Measurements from ENCODE around the gene KCNH5. TPM values are rescaled to one million over a fixed set of nuclear protein-coding genes. Genes with fewer than 3 reads are reported as not detected.

The KCNH5 gene
- total RNA-seq, 2 experiments from 2014 or later: not detected

DNA sequence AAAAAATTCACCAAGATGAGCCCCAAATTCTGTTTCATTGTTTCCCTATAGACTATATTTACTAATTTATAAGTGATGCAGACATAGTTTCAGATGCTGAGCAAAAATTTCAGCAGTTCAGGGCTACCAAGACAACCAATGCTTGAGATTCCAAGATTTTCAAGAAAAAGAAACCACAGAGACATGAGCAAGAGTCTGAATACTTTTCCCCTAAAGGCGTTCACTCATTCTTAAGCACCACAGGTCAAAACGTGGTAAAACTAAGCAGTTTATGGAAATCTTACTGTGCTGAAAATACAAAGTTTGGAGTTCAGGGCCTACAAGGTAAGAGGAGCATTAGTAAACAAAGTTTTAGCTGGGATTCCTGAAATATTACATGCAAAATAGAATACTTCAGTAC is 221.2 kb downstream of the KCNH5 start:
- no peak overlapping the region for H3K27ac ChIP-seq (ENCODE audit: low read depth, low read length, poor library complexity, severe bottlenecking)
- H3K4me1 ChIP-seq (ENCODE audit: insufficient read depth, low read length, poor library complexity, severe bottlenecking): no peaks in the 10 kb centered on the region
- TF ChIP-seq EZH2phosphoT487 (IDR thresholded peaks at IDR 0.05; ENCODE audit: borderline replicate concordance, low read depth, low read length): no peak
- no peaks in the 10 kb centered on the region for H3K79me2 ChIP-seq (ENCODE audit: insufficient read depth, low read depth, low read length)
- no peak for DNase-seq (ENCODE audit: low spot score)
- no peaks in the 10 kb centered on the region for H4K20me1 ChIP-seq (ENCODE audit: insufficient read depth, low read length)
- no peaks in the 10 kb centered on the region for H3K36me3 ChIP-seq (ENCODE audit: insufficient read depth, low read length)
- H3K9me3 ChIP-seq (ENCODE audit: low read length): no peaks in the 10 kb centered on the region
- no peaks in the 10 kb centered on the region for H3K9me2 ChIP-seq (ENCODE audit: insufficient read depth, low read length)
- BruUV-seq (replicated peaks): no TSS peak
- H2AFZ ChIP-seq (ENCODE audit: low read length): no peak overlapping the region
- H3K4me2 ChIP-seq (ENCODE audit: low read length): no peak overlapping the region
- intact Hi-C loops (cut with micrococcal nuclease; ENCODE audit: unreplicated experiment): no loop called here
- ChIA-PET CTCF (ENCODE audit: unreplicated experiment) (no interaction called here), POLR2A (no interaction called here)
- H3K4me3 ChIP-seq (ENCODE audit: low read depth, low read length, poor library complexity, severe bottlenecking): no peak overlapping the region

- Histone ChIP-seq H4K20me1 (ENCODE audit: insufficient read depth, low read length) (no peaks in the 10 kb centered on the region), H3K4me2 (ENCODE audit: low read length) (no peak overlapping the region), H3K9me3 (ENCODE audit: low read length) (no peaks in the 10 kb centered on the region), H3K9me2 (ENCODE audit: insufficient read depth, low read length) (no peaks in the 10 kb centered on the region), H3K4me1 (ENCODE audit: insufficient read depth, low read length, poor library complexity, severe bottlenecking) (no peaks in the 10 kb centered on the region), H2AFZ (ENCODE audit: low read length) (no peak overlapping the region), H3K4me3 (ENCODE audit: low read depth, low read length, poor library complexity, severe bottlenecking) (no peak overlapping the region), H3K27ac (ENCODE audit: low read depth, low read length, poor library complexity, severe bottlenecking) (no peak overlapping the region), H3K36me3 (ENCODE audit: insufficient read depth, low read length) (no peaks in the 10 kb centered on the region), H3K79me2 (ENCODE audit: insufficient read depth, low read depth, low read length) (no peaks in the 10 kb centered on the region)
- DNase-seq (ENCODE audit: low spot score): no peak
- ChIA-PET CTCF (ENCODE audit: unreplicated experiment) (no interaction called here), POLR2A (no interaction called here)
- TF ChIP-seq CTCF (conservative IDR thresholded peaks at IDR 0.05; ENCODE audit: low read length): no peak
- no peak for TF ChIP-seq EZH2phosphoT487 (IDR thresholded peaks at IDR 0.05; ENCODE audit: borderline replicate concordance, low read depth, low read length)
- intact Hi-C loops (cut with micrococcal nuclease; ENCODE audit: unreplicated experiment): no loop called here
- no TSS peak for BruUV-seq (replicated peaks)
Measured at GRCh38 chr14:62819931-62820330, 225.3 kb downstream of the KCNH5 start.

DNA sequence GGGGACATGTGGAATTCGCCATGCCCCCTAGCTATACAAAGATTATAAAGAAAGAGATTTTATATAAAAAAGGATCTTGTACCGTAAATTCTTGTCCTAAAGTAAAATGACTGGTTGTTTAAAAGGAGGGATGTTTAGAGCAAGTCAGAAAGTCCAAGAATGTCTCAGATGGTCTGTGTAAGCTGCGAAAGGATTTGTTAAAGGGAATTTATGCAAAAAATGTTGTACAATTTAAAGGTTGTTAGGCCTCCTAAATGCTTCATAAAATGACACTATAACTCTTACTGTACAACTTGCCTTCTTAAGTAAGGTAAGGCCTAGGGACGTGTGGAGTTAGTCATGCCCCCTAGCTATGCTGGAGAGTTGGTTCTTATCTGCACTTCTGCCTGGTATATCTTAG is 237.6 kb downstream of the KCNH5 start:
- no TSS peak for BruUV-seq (replicated peaks)
- Histone ChIP-seq H3K4me2 (ENCODE audit: low read length) (no peak overlapping the region), H3K36me3 (ENCODE audit: insufficient read depth, low read length) (no peaks in the 10 kb centered on the region), H2AFZ (ENCODE audit: low read length) (no peak overlapping the region), H4K20me1 (ENCODE audit: insufficient read depth, low read length) (no peaks in the 10 kb centered on the region), H3K4me1 (ENCODE audit: insufficient read depth, low read length, poor library complexity, severe bottlenecking) (no peaks in the 10 kb centered on the region), H3K4me3 (ENCODE audit: low read depth, low read length, poor library complexity, severe bottlenecking) (no peak overlapping the region), H3K79me2 (ENCODE audit: insufficient read depth, low read depth, low read length) (no peaks in the 10 kb centered on the region), H3K27ac (ENCODE audit: low read depth, low read length, poor library complexity, severe bottlenecking) (no peak overlapping the region), H3K9me2 (ENCODE audit: insufficient read depth, low read length) (no peaks in the 10 kb centered on the region), H3K9me3 (ENCODE audit: low read length) (no peaks in the 10 kb centered on the region)
- intact Hi-C loops (cut with micrococcal nuclease; ENCODE audit: unreplicated experiment): no loop called here
- TF ChIP-seq EZH2phosphoT487 (IDR thresholded peaks at IDR 0.05; ENCODE audit: borderline replicate concordance, low read depth, low read length) (no peak), CTCF (conservative IDR thresholded peaks at IDR 0.05; ENCODE audit: low read length) (no peak)
- POLR2A ChIA-PET: no interaction called here
- no peak for DNase-seq (ENCODE audit: low spot score)
- CTCF ChIA-PET (ENCODE audit: unreplicated experiment): no interaction called here

Data from OCI-LY7 (cell line).